Hepatocyte (in vitro differentiated cells): ENCODE data around the gene MAPKAP1. TPM values are rescaled to one million over a fixed set of nuclear protein-coding genes. Genes with fewer than 3 reads are reported as not detected.

Source experiments
- DNase-seq: peaks from one replicate; pipeline ENCODE4 v3.0.0-alpha.2; 2016; ENCODE audit warnings: low spot score
- H2AFZ ChIP-seq: fragments of 200-600 bp; sonication (generic); 2 replicates; pipeline ENCODE4 v1.6.0; 2016; ENCODE audit warnings: antibody characterized with exemption, mild to moderate bottlenecking
- H3K27ac ChIP-seq: fragments of 200-600 bp; sonication (generic); 2 replicates; pipeline ENCODE4 v1.5.1; 2016; ENCODE audit warnings: mild to moderate bottlenecking
- H3K27me3 ChIP-seq: fragments of 200-600 bp; sonication (generic); 2 replicates; pipeline ENCODE4 v1.6.1; 2016
- H3K36me3 ChIP-seq: fragments of 200-600 bp; sonication (generic); replicated peaks from 2 replicates; pipeline ENCODE4 v1.5.1; 2016; ENCODE audit warnings: low read depth; ENCODE audit not compliant: insufficient read depth
- H3K4me1 ChIP-seq: fragments of 200-600 bp; sonication (generic); 2 replicates; pipeline ENCODE4 v1.5.1; 2016; ENCODE audit warnings: mild to moderate bottlenecking, moderate library complexity; ENCODE audit not compliant: insufficient read depth
- H3K4me2 ChIP-seq: fragments of 200-600 bp; sonication (generic); 2 replicates; pipeline ENCODE4 v1.6.0; 2016
- H3K4me3 ChIP-seq: fragments of 200-600 bp; sonication (generic); 2 replicates; pipeline ENCODE4 v1.5.1; 2016; ENCODE audit warnings: mild to moderate bottlenecking
- H3K79me2 ChIP-seq: fragments of 200-600 bp; sonication (generic); 2 replicates; pipeline ENCODE4 v1.6.0; 2017; ENCODE audit warnings: mild to moderate bottlenecking
- H3K9me2 ChIP-seq: fragments of 200-600 bp; sonication (generic); replicated peaks from 2 replicates; pipeline ENCODE4 v1.6.0; 2017; ENCODE audit warnings: mild to moderate bottlenecking; ENCODE audit not compliant: insufficient read depth
- H3K9me3 ChIP-seq: fragments of 200-600 bp; sonication (generic); 2 replicates; pipeline ENCODE4 v1.5.1; 2016; ENCODE audit warnings: low read depth, mild to moderate bottlenecking
- H4K20me1 ChIP-seq: fragments of 200-600 bp; sonication (generic); 2 replicates; pipeline ENCODE4 v1.6.0; 2016; ENCODE audit warnings: mild to moderate bottlenecking; ENCODE audit not compliant: insufficient read depth, poor library complexity, severe bottlenecking
- CTCF ChIP-seq: fragments of 200-600 bp; sonication (generic); IDR thresholded peaks from 2 replicates; pipeline ENCODE4 v1.5.1; 2016; ENCODE audit warnings: antibody characterized with exemption, mild to moderate bottlenecking; ENCODE audit not compliant: poor library complexity
- EZH2 ChIP-seq: fragments of 200-600 bp; sonication (generic); IDR thresholded peaks from 2 replicates; pipeline ENCODE4 v1.6.1; 2016; ENCODE audit warnings: antibody characterized with exemption, mild to moderate bottlenecking, borderline replicate concordance
- EZH2phosphoT487 ChIP-seq: fragments of 200-600 bp; sonication (generic); IDR thresholded peaks from one replicate; pipeline ENCODE4 v1.6.1; 2018; ENCODE audit warnings: antibody characterized with exemption, mild to moderate bottlenecking, low read depth, moderate library complexity; ENCODE audit not compliant: unreplicated experiment, severe bottlenecking
- WGBS: methylation state at CpG from one replicate; pipeline ENCODE4 v1.1.6; 2016; ENCODE audit warnings: low lambda C conversion rate; ENCODE audit errors: missing lambda C conversion rate; 5-methylcytosine and 5-hydroxymethylcytosine counted together
- polyA plus RNA-seq: library from polyadenylated mRNA; unstranded; fragments of >200 nt; fragmentation: Nextera tagmentation; extraction: Ambion mirVana; gene quantifications from 2 replicates; pipeline ENCODE4 v1.2.1, GENCODE V29; 2016
- total RNA-seq: library from RNA; depleted of rRNA; stranded (reverse); fragments of >200 nt; gene quantifications from 2 replicates; pipeline ENCODE4 v1.2.3, GENCODE V29; 2014

Gene MAPKAP1
- total and polyA plus RNA-seq, 2 experiments from 2014 or later: 74.5 to 79.4 TPM

GRCh38 chr9:125529589-125530515 lies 177.2 kb downstream of the MAPKAP1 start:
- no peaks in the 10 kb centered on the region for H3K27me3 ChIP-seq
- WGBS: 85% methylated on average over 5 of the region's 5 CpGs
- TF ChIP-seq CTCF: no peak
- TF ChIP-seq EZH2: no peak
- TF ChIP-seq EZH2phosphoT487: no peak
- H2AFZ ChIP-seq: no peak overlapping the region
- H3K4me1 ChIP-seq: no peaks in the 10 kb centered on the region
- no peaks in the 10 kb centered on the region for H3K9me2 ChIP-seq
- H3K36me3 ChIP-seq: no peaks in the 10 kb centered on the region
- no peak overlapping the region for H3K4me3 ChIP-seq
- H4K20me1 ChIP-seq: no peaks in the 10 kb centered on the region
- no peak overlapping the region for H3K27ac ChIP-seq
- no peak overlapping the region for H3K4me2 ChIP-seq
- H3K79me2 ChIP-seq: no peaks in the 10 kb centered on the region
- DNase-seq: no peak
- no peaks in the 10 kb centered on the region for H3K9me3 ChIP-seq

GRCh38 chr9:125529107-125529506 lies 177.9 kb downstream of the MAPKAP1 start:
- H4K20me1 ChIP-seq: no peaks in the 10 kb centered on the region
- no peak overlapping the region for H3K27ac ChIP-seq
- DNase-seq: no peak
- H2AFZ ChIP-seq: no peak overlapping the region
- H3K36me3 ChIP-seq: no peaks in the 10 kb centered on the region
- no peaks in the 10 kb centered on the region for H3K4me1 ChIP-seq
- H3K9me3 ChIP-seq: no peaks in the 10 kb centered on the region
- H3K4me2 ChIP-seq: no peak overlapping the region
- H3K4me3 ChIP-seq: no peak overlapping the region
- no peaks in the 10 kb centered on the region for H3K27me3 ChIP-seq
- no peaks in the 10 kb centered on the region for H3K79me2 ChIP-seq
- no peaks in the 10 kb centered on the region for H3K9me2 ChIP-seq
- TF ChIP-seq EZH2: no peak
- no peak for TF ChIP-seq CTCF
- no peak for TF ChIP-seq EZH2phosphoT487

- TF ChIP-seq CTCF (no peak), EZH2 (no peak), EZH2phosphoT487 (no peak)
- no peaks in the 10 kb centered on the region for H3K79me2 ChIP-seq
- no peaks in the 10 kb centered on the region for H3K9me3 ChIP-seq
- no peak for DNase-seq
- H4K20me1 ChIP-seq: no peaks in the 10 kb centered on the region
- WGBS: 83% methylated on average over 9 of the region's 9 CpGs
- no peak overlapping the region for H3K4me3 ChIP-seq
- H2AFZ ChIP-seq: no peak overlapping the region
- H3K4me2 ChIP-seq: no peak overlapping the region
- H3K4me1 ChIP-seq: no peaks in the 10 kb centered on the region
- H3K27ac ChIP-seq: peak overlapping the region; percentile 41
- no peaks in the 10 kb centered on the region for H3K9me2 ChIP-seq
- H3K27me3 ChIP-seq: no peaks in the 10 kb centered on the region
- H3K36me3 ChIP-seq: no peaks in the 10 kb centered on the region
Measured at GRCh38 chr9:125527471-125528002, 179.5 kb downstream of the MAPKAP1 start.
